Testis (tissue), 2 donors: Measurements from ENCODE around the gene UBALD1.

Source experiments
- POLR2A ChIP-seq: fragments of 450-650 bp; IDR thresholded peaks from one replicate; pipeline ENCODE4 v1.6.1; 2017; ENCODE audit warnings: antibody characterized with exemption, mild to moderate bottlenecking, moderate library complexity
- TF ChIP-seq, protein P1 (sequence below), 3 experiments: fragments of 450-650 bp in 2 of 3; fragments of 200-600 bp in 1 of 3; sonication (generic) in 1 of 3; IDR thresholded peaks; one replicate each; pipeline ENCODE4 v1.5.1; 2016 to 2019; ENCODE audit warnings: antibody characterized with exemption in 3 of 3, mild to moderate bottlenecking in 2 of 3, moderate library complexity in 1 of 3

DNA sequence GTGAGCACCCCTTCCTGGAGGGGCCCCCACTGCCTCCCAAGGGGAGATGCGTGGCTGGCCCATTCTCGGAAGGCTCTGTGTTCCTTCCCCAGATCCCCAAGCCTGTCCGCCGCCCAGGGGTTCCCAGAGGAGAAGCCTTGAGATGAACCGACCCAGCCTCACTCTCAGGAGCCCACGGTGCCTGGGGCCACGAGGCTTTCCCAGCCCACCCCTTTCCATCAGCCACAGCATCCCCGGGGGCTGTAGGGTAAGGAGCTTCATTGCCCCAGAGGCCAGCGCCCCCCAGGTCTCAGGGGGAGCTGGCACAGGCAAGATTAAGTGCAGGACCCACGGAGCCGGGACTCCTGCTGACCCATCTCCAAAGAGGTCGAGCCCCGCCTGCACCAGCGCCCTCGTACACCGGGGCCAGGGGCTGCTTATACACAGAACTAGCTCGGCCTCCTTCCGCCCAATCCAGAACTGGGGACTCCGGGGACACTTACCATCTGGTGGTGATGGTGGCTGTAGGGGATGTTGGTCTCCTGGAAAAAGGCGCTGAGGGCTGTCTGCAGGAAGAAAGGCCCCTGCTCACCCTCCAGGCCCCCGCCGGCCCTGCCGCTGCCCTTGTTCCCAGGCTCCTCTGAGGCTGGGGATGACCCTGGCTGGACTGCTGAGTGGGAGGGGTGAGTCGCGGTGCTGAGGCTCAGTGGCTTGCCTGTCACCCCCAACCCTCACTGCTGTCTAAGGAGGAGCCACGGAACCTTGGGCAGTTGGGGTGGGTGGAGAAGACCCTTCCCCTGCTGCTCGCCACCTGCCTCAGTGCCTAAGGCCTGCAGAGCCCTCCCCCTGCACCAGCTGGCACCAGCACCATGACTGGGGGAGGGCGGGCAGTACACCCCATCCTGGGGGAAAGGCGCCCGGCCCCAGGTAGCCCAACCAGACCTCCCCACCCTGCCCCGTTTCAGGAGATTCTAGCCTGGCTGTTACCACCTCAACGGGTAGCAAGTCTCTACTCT, 4.4 kb downstream of the UBALD1 start:
- TF ChIP-seq, protein P1, sequence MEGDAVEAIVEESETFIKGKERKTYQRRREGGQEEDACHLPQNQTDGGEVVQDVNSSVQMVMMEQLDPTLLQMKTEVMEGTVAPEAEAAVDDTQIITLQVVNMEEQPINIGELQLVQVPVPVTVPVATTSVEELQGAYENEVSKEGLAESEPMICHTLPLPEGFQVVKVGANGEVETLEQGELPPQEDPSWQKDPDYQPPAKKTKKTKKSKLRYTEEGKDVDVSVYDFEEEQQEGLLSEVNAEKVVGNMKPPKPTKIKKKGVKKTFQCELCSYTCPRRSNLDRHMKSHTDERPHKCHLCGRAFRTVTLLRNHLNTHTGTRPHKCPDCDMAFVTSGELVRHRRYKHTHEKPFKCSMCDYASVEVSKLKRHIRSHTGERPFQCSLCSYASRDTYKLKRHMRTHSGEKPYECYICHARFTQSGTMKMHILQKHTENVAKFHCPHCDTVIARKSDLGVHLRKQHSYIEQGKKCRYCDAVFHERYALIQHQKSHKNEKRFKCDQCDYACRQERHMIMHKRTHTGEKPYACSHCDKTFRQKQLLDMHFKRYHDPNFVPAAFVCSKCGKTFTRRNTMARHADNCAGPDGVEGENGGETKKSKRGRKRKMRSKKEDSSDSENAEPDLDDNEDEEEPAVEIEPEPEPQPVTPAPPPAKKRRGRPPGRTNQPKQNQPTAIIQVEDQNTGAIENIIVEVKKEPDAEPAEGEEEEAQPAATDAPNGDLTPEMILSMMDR (IDR thresholded peaks at IDR 0.05), result no peak
- no peak for TF ChIP-seq POLR2A
